Spleen (tissue), 11 donors: ENCODE data around the gene TSKS. TPM values are rescaled to one million over a fixed set of nuclear protein-coding genes. Genes with fewer than 3 reads are reported as not detected.
A peak's percentile ranks its signal among the peaks of the same experiment; 100 is the strongest.

Source experiments
- DNase-seq: peaks from one replicate; pipeline ENCODE4 v3.0.0-alpha.2; 2020
- H3K27ac ChIP-seq, 8 donors: fragments of 200-600 bp; sonication (generic) in 7 of 8; 1 replicate in 4 of 8; 2 replicates in 4 of 8; pipeline versions ENCODE4 v1.5.0 to v1.8.0; 2016 to 2021; ENCODE audit warnings: inconsistent platforms in 4 of 8, mild to moderate bottlenecking in 4 of 8, moderate library complexity in 1 of 8
- H3K27me3 ChIP-seq, 7 donors: fragments of 200-600 bp; sonication (generic) in 6 of 7; replicated peaks in 1 of 7; 1 replicate in 4 of 7; 2 replicates in 3 of 7; pipeline versions ENCODE4 v1.5.0 to v1.8.0; 2016 to 2021; ENCODE audit warnings: inconsistent platforms in 3 of 7, mild to moderate bottlenecking in 1 of 7
- H3K36me3 ChIP-seq, 6 donors: fragments of 200-600 bp; sonication (generic) in 5 of 6; 1 replicate in 4 of 6; 2 replicates in 2 of 6; pipeline versions ENCODE4 v1.5.0 to v1.8.0; 2016 to 2021; ENCODE audit warnings: inconsistent platforms in 2 of 6
- H3K4me1 ChIP-seq, 6 donors: fragments of 200-600 bp; sonication (generic) in 5 of 6; 1 replicate in 3 of 6; 2 replicates in 3 of 6; pipeline versions ENCODE4 v1.5.0 to v1.8.0; 2016 to 2021; ENCODE audit warnings: inconsistent platforms in 3 of 6
- H3K4me3 ChIP-seq, 8 donors: fragments of 200-600 bp; sonication (generic) in 7 of 8; 1 replicate in 4 of 8; 2 replicates in 4 of 8; pipeline versions ENCODE4 v1.5.0 to v1.8.0; 2016 to 2021; ENCODE audit warnings: inconsistent platforms in 4 of 8, mild to moderate bottlenecking in 4 of 8, moderate library complexity in 2 of 8
- H3K9me3 ChIP-seq, 8 donors: fragments of 200-600 bp; sonication (generic) in 7 of 8; 1 replicate in 4 of 8; 2 replicates in 4 of 8; pipeline versions ENCODE4 v1.5.0 to v1.8.0; 2016 to 2021; ENCODE audit warnings: inconsistent platforms in 4 of 8
- POLR2A ChIP-seq, 3 donors: fragments of 450-650 bp; IDR thresholded peaks; one replicate each; pipeline ENCODE4 v1.5.1; 2017; ENCODE audit warnings: antibody characterized with exemption in 3 of 3, mild to moderate bottlenecking in 1 of 3
- POLR2AphosphoS5 ChIP-seq, 3 donors: sonication (generic); formaldehyde crosslinking; IDR thresholded peaks; one replicate each; pipeline ENCODE4 v1.5.1; 2017; ENCODE audit warnings: antibody characterized with exemption in 3 of 3
- WGBS, 5 donors: extraction: QIAGEN DNeasy Blood & Tissue Kit in 3 of 5; methylation state at CpG; one replicate each; pipeline versions ENCODE4 v1.1.5 to v1.1.7; 2013 to 2018; 5-methylcytosine and 5-hydroxymethylcytosine counted together
- intact Hi-C: fragments of 100-400 bp; cut with DNase I; formaldehyde crosslinking; loops from one replicate; pipeline ENCODE4 v1.15.0; 2023; ENCODE audit warnings: low total_unique reads
- polyA plus RNA-seq, 3 donors: library from polyadenylated mRNA; stranded (reverse); fragments of 200-250 nt; gene quantifications; one replicate each; pipeline ENCODE4 v1.2.1, GENCODE V29; 2013
- total RNA-seq, 7 donors: library from RNA; depleted of rRNA in 3 of 7; stranded (reverse); fragments of >200 nt in 3 of 7; fragmentation: NEBNext Ultra II Directional in 4 of 7; extraction: Animal tissue kit (Norgen Biotek cat#: 25700) in 4 of 7; gene quantifications; one replicate each; pipeline versions ENCODE4 v1.1.0 to v1.2.1, GENCODE V29; 2016 to 2021
- TF ChIP-seq, protein P1 (sequence below), 11 experiments: fragments of 200-600 bp in 7 of 11; fragments of 450-650 bp in 4 of 11; sonication (generic) in 4 of 11; IDR thresholded peaks in 8 of 11; conservative IDR thresholded peaks in 3 of 11; 1 replicate in 7 of 11; 2 replicates in 4 of 11; pipeline versions ENCODE4 v1.4.0 to v1.8.0; 2016 to 2021; ENCODE audit warnings: antibody characterized with exemption in 11 of 11, inconsistent platforms in 4 of 11, mild to moderate bottlenecking in 1 of 11
- donor health status: healthy with polysubstance abuse.
- donor health status: DM: no; HTN: no; CAD: no; lungs with moderate emphysema.
- donor health status: DM: no; HTN: no; CAD: no.
- donor health status: Bipolar disorder and iron deficiency.
- donor health status: healthy.
- donor health status: DM: no; HTN: no; CAD: no.
- donor health status: DM: yes; HTN: yes; CAD: no.

The TSKS gene
- total and polyA plus RNA-seq, 10 donors, result 0.26 to 2.1 (median 0.88) TPM; not detected in 4

DNA sequence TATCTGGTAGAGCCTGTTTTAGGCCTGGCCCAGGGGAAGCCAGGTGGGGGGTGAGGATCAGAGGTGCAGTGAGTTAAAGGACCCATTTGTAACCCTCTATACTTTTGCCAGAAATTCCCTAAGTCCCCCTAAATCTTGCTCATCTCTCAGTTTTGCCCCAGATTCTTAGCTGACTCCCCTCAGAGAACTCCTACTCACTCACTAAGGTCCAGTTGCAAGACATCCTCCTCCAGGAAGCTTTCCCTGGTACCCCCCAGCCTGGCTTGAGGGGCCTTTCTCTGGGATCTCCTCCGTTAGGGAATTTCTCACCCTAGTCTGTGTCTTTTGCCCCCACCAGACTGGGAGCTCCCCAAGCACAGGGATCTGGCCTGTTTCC is 1.9 kb downstream of the TSKS start:
- peak overlapping the region in 5 of 8 donors; percentile 26 to 54 (median 30) for H3K27ac ChIP-seq
- no peaks in the 10 kb centered on the region for H3K27me3 ChIP-seq
- intact Hi-C loops, result no loop called here
- 79 to 100% (median 88%) methylated on average over 1 of the region's 1 CpG for WGBS, 5 donors
- peaks cover 0 to 6% (median 3%) of the 10 kb centered on the region in 8 donors for H3K9me3 ChIP-seq
- TF ChIP-seq, protein P1, sequence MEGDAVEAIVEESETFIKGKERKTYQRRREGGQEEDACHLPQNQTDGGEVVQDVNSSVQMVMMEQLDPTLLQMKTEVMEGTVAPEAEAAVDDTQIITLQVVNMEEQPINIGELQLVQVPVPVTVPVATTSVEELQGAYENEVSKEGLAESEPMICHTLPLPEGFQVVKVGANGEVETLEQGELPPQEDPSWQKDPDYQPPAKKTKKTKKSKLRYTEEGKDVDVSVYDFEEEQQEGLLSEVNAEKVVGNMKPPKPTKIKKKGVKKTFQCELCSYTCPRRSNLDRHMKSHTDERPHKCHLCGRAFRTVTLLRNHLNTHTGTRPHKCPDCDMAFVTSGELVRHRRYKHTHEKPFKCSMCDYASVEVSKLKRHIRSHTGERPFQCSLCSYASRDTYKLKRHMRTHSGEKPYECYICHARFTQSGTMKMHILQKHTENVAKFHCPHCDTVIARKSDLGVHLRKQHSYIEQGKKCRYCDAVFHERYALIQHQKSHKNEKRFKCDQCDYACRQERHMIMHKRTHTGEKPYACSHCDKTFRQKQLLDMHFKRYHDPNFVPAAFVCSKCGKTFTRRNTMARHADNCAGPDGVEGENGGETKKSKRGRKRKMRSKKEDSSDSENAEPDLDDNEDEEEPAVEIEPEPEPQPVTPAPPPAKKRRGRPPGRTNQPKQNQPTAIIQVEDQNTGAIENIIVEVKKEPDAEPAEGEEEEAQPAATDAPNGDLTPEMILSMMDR (IDR thresholded peaks at IDR 0.05 in 8 of 11, conservative IDR thresholded peaks at IDR 0.05 in 3 of 11), result no peak
- no peak for TF ChIP-seq POLR2A (IDR thresholded peaks at IDR 0.05)
- no peak for TF ChIP-seq POLR2AphosphoS5 (IDR thresholded peaks at IDR 0.05)
- no peak for DNase-seq
- H3K36me3 ChIP-seq, result no peaks in the 10 kb centered on the region
- H3K4me1 ChIP-seq, result peaks cover 0 to 15% (median 8%) of the 10 kb centered on the region in 6 donors
- no peak overlapping the region for H3K4me3 ChIP-seq

DNA sequence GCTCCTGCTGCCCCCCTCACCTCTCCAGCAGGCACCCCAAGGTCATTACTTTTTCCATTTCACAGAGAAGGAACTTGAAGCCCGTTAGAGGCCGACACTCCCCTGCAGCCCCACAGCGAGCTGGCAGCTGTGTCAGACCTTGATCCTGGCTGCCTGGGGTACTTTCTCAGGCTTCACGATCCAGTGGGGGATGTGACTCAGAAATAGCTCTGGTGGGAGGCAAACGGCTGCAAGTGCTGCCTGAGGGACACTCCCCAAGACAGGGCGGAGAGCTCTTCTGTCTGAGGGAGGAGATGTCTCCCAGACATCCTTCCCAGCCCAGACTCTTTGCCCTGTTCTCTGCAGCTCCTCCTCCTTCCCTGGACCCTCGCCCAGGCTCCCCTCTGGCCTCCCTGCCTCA is 4.8 kb downstream of the TSKS start:
- Histone ChIP-seq H3K4me3 (no peak overlapping the region), H3K9me3 (peaks cover 0 to 20% (median 14%) of the 10 kb centered on the region in 8 donors), H3K36me3 (no peaks in the 10 kb centered on the region), H3K27me3 (no peaks in the 10 kb centered on the region), H3K27ac (peak overlapping the region in 2 of 8 donors; percentile 28 to 35), H3K4me1 (peaks cover 0 to 5% (median 0%) of the 10 kb centered on the region in 6 donors)
- TF ChIP-seq, protein P1 (IDR thresholded peaks at IDR 0.05 in 8 of 11, conservative IDR thresholded peaks at IDR 0.05 in 3 of 11), result no peak
- peak in 1 of 3 donors; percentile 38 for TF ChIP-seq POLR2AphosphoS5 (IDR thresholded peaks at IDR 0.05)
- 31 to 45% (median 35%) methylated on average over 7 of the region's 7 CpGs for WGBS, 5 donors
- intact Hi-C loops, result no loop called here
- DNase-seq, result no peak

DNA sequence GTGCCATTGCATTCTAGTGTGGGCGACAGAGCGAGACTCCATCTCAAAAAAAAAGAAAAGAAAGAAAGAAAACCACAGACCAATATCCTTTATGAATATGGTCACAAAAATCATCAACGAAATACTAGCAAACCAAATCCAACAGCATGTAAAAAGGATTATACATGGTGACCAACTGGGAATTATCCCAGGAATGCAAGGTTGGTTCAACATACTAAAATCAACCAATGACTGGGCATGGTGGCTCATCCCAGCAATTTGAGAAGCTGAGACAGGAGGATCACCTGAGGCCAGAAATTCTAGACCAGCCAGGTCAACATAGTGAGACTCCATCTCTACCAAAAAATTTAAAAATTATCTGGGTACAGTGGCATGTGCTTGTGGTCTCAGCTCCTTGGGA is 7.2 kb downstream of the TSKS start:
- peaks cover 0 to 20% (median 14%) of the 10 kb centered on the region in 8 donors for H3K9me3 ChIP-seq
- 87 to 96% (median 90%) methylated on average over 3 of the region's 3 CpGs for WGBS, 5 donors
- H3K27me3 ChIP-seq, result no peaks in the 10 kb centered on the region
- no peak for DNase-seq
- intact Hi-C loops, result no loop called here
- H3K27ac ChIP-seq, result peak overlapping the region in 3 of 8 donors; percentile 26 to 37 (median 32)
- no peak overlapping the region for H3K4me3 ChIP-seq
- no peaks in the 10 kb centered on the region for H3K36me3 ChIP-seq
- TF ChIP-seq, protein P1 (IDR thresholded peaks at IDR 0.05 in 8 of 11, conservative IDR thresholded peaks at IDR 0.05 in 3 of 11), result no peak
- TF ChIP-seq POLR2AphosphoS5 (IDR thresholded peaks at IDR 0.05) (no peak), POLR2A (IDR thresholded peaks at IDR 0.05) (no peak)
- H3K4me1 ChIP-seq, result no peaks in the 10 kb centered on the region

DNA sequence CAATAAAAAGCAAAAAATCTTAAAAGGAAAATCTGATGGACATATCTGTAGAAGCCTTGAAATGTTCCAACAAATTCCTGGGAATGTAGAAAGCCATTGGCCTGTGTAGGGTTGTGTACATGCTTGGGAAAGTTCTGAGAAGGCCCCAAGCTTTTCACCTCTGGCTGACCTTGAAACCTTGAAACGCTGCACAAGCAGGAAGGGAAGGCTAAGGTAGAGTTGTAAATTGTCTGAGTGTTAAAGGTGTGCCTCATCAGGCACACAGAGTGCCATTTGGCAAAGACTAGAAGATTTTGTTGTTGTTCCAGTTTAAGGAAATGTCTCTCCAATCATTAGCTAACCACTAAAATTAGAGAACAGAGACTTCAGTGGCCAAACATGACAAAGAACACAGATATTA is 10.4 kb downstream of the TSKS start:
- TF ChIP-seq POLR2AphosphoS5 (IDR thresholded peaks at IDR 0.05) (no peak), POLR2A (IDR thresholded peaks at IDR 0.05) (no peak)
- TF ChIP-seq, protein P1 (IDR thresholded peaks at IDR 0.05 in 8 of 11, conservative IDR thresholded peaks at IDR 0.05 in 3 of 11), result no peak
- Histone ChIP-seq H3K4me1 (no peaks in the 10 kb centered on the region), H3K4me3 (no peak overlapping the region), H3K27me3 (no peaks in the 10 kb centered on the region), H3K36me3 (no peaks in the 10 kb centered on the region), H3K27ac (no peak overlapping the region), H3K9me3 (peaks cover 0 to 20% (median 14%) of the 10 kb centered on the region in 8 donors)
- intact Hi-C loops, result no loop called here
- WGBS, 5 donors, result 52 to 79% (median 71%) methylated on average over 1 of the region's 1 CpG
- DNase-seq, result no peak
